Non-pigmented ciliary epithelial cell (primary cell): ENCODE measurements around the gene CHN1.

Experiments used
- DNase-seq: peaks from one replicate; pipeline ENCODE4 v3.0.0-alpha.2; 2010; ENCODE audit warnings: low read depth

CHN1 gene

GRCh38 chr2:174766271-174766670 lies 238.9 kb downstream of the CHN1 start:
- no peak for DNase-seq

DNA sequence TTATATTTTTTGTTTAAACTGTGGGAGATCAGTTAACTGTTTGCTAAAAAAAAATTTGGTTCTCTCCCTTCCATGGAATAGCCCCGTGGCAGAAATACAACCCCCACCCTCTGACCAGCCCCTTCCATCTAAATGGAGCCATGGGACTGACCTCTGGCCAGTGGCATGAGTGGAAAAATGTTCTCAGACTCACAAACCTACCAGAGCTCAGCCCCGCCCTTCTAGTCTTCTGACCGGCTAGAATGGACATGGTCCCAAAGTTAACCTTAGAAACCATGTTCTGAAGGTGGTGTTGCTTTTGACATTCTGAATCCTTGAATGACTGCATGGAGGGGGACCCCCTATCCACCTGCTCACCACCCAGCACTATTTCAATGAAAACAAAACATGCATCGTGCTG lies 239.6 kb downstream of the CHN1 start:
- no peak for DNase-seq

DNA sequence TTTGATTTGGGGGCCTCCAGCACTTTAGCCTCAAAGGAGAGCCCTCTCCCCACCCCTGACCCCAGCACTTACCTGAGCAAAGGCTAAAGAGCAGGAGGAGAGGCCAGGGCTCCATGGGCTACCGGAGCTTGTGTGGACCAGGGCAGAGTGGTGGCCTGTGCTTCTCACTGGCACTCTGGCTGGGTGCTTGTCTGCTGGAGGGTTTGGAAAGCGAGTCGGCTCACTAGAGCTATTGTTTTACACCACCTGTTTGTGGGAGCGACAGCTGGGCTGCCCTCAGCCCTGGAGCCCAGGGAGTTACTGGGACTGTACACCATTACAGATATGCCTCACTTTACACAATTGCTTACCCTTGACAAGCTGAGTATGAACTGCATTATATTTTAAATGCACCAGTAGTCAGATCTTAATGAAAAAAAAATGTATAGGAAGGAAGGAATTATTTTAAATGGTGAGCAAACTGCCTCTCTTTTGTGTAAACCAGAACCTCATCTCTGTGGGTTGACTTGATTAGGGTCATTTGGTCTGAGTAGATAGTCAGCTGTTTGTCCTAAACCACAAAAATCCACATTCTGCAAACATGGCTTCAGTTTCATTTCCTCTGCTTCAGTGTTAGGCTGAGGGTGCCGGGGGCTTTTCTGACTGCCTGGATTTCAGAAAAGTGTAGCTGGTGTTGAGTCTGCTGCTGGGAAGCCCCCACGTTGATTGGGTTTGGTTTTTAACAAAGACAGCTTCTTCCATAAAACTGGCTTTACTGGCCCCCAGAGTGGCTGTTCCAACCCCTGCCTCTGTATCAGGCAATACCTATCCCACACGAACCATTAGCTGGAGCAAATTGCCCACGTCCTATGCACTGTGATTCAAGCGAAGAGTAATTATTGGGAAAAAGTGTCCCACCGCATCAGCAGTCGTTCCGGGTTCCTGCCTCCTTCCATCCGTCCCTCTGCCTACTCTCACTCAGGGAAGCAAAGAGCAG lies 240.6 kb downstream of the CHN1 start, which contains the start of gene CHRNA1:
Gene CHRNA1 (minus strand): TSS at position 193 of the 976 bp plus-strand sequence. CDS start 78 bp downstream, at position 115.
- no peak for DNase-seq

DNA sequence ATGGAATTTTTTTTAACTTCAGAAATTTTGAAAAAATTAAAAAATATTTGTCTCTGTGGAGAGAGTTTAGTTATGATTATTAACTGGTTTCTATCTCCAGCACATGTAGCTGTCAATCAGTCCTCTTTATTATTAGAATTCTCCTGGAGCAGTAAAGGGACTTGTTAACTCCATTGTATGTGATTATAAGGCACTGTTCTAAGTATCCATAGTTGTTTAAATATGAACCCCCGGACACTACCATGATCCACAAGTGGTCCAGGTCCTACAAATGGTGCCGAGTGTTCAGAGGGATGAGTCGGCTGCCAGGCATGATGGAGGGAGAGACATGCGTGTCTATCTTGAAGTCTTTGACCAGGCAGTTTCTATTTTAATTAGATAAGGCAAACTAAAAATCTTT lies 241.4 kb downstream of the CHN1 start:
- no peak for DNase-seq

GRCh38 chr2:174762464-174762863 lies 242.7 kb downstream of the CHN1 start:
- no peak for DNase-seq

DNA sequence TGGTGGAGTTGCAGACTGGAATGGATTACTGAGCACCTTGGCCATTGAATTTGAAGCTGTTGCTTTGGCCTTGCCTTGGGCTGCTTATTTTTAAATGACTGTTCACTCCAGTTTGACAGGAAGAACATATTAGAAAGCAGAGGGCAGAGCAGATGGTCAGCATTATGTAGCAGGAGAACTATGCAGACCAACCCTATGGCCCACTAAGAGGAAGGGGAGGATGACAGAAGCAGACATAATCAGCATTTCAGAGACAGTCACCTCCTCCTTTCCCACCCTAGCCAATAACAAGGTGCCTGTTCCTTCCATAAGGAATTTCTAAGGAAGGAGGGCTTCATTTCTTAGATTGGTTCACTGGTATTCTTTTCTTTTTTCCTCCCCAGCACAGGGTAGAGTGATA lies 243.3 kb downstream of the CHN1 start:
- DNase-seq: no peak

DNA sequence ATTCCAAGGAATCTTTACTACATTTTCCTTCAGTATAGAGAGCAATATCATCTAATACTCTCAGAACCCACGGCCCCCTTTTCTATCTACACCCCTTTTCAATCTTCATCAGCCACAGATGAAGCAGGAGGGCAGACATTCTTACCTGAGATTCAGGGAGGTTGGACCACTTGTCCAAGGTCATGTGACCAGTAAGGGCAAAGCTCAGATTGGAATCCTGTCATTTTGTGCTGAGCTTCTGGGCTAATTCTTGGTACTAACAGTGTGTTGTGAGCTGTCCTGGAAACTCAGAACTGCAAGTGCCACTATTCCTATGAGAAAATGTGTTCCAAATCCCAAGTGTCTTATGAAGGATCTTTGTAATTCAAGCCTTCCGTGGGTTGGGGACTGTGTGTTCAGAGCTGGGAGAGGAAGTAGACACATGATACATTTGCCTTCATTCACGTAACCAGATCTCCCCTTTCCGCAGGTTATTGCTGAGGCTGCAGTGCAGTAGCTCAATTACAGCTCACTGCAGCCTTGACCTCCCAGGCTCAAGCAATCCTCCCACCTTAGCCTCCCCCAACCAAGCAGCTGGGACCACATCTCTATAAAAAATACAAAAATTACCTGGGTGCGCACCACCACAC lies 244.2 kb downstream of the CHN1 start:
- DNase-seq: no peak

GRCh38 chr2:174759381-174760065 lies 245.7 kb downstream of the CHN1 start:
- no peak for DNase-seq

GRCh38 chr2:174756743-174757142 lies 248.4 kb downstream of the CHN1 start:
- no peak for DNase-seq

DNA sequence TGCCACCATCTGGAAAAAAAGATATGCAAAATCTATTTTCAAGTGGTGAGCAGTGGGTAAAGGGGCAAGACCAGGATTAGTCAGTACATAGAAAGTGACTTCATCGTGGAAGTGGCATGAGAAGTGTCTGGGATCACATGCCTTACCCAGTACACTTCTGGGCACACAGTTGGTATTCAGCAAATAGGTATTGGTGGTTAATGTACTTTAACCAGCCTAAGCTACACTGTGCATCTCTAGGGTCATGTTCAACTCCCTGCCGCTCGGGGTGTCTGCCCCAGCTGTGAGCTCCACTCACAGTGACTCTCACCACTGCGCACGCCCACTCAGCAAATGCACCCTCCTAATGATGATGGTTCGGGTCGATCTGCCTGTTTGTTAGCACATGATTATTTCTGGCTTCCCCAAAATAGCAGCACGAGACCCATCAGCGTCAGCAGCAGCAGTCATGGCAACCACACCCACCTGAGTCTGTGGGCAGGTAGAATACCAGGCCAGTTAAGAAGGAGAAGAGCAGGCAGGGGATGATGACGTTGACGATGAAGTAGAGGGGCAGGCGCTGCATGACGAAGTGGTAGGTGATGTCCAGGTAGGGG lies 252.0 kb downstream of the CHN1 start:
- DNase-seq: no peak

DNA sequence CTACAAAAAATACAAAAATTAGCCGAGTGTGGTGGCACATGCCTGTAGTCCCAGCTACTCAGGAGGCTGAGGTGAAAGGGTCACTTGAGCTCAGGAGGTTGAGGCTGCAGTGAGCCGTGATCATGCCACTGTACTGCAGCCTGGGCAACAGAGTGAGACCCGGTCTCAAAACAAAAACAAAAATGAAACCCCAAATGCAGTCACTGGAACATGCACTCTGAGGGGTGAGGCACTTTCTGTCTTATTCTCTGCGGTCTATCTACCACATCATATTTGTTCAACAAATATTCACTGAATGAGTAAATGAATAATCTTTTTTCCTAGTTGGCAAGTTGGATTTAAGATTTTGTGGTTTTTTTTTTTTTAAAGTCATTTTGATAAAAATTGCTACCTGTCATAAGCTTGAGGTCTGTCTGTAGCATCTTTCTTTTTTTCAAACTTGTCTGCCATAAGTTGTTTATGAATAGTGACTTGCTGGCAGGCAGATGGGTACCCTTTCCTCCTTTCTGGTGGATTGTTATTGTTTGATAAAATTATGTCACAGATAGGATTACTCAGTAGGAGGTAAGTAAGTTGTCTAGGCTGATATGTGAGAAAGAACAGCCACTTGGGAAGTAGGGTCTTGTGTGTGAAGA lies 252.7 kb downstream of the CHN1 start:
- no peak for DNase-seq

DNA sequence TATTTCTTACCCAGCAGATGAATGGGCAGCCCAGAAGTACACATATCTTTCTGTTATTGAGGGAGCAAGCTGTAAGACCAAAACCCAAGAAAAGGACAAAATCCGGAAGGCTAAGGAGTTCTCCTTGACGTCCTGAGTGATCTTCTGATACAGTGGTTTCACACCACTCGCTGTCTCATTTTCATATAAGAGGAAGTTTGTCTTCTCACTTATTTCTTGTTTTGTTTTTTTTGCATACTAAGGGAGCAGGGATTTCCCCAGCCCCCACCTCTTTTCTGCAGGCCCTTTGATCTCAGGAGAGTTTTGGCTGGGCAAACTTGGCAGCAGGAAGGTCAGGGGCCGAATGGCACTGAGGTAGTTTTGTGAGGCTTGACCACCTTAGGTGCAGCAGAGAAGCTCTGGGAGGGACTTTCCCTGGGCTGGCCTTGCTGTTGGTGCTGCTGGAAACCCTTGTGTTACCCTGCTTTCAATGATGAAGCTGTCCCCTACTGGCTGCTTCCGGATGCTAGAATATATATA lies 254.2 kb downstream of the CHN1 start:
- DNase-seq: no peak

- DNase-seq: no peak
Observed at GRCh38 chr2:174749793-174750192, 255.4 kb downstream of the CHN1 start.

DNA sequence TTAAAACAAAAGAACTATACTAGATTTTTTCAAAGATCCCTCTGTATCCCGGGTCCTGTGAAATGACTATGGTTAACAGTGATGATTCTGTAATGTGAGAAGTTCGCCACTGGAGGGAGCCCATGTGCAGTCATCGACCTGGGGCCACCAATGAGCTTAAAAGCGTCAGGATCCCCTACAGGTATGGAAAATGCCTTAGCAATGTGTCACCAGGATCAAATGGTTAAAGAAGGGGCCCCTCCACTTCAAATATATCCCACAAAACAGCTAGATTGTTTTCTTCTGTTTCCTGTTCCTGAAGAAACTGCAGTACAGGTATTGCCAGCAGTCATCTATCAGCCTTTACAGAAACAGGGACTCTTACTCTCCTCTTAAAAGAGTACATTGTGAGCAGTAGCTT lies 256.2 kb downstream of the CHN1 start:
- DNase-seq: no peak
